Measurements from ENCODE around the gene LARGE1. TPM values are rescaled to one million over a fixed set of nuclear protein-coding genes. Genes with fewer than 3 reads are reported as not detected.
"Not testable (repeated sequence)": the region's sequence is repeated elsewhere in the genome, so short reads cannot be mapped to it uniquely, and the experiment has no call there.

Gene LARGE1
- polyA plus RNA-seq, 4 donors: 24.8 to 30.4 (median 27.6) TPM

DNA sequence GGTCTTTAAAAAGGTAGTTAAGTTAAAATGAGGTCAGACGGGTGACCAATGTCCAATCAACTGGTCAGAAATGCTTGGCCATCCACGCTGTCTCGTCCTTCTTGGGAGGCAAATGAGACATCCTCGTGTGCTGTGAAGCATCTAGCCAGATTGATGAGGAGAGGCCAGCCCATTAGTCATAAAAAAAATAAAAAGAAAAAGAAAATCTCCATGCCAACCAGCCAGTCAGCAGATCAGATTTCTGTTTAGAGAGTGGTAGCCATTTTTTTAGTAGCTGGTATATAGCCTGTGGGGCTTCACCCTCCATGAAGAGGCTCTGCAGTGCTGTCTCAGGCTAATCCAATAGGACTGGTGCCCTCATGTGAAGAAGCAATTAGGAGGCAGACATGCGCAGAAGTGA, 519.0 kb downstream of the LARGE1 start:
- no peak for DNase-seq (ENCODE audit: low read depth in 4 of 4, low spot score in 3 of 4)

GRCh38 chr22:33400891-33401290, 519.4 kb downstream of the LARGE1 start:
- no peak for DNase-seq (ENCODE audit: low read depth in 4 of 4, low spot score in 3 of 4)

DNA sequence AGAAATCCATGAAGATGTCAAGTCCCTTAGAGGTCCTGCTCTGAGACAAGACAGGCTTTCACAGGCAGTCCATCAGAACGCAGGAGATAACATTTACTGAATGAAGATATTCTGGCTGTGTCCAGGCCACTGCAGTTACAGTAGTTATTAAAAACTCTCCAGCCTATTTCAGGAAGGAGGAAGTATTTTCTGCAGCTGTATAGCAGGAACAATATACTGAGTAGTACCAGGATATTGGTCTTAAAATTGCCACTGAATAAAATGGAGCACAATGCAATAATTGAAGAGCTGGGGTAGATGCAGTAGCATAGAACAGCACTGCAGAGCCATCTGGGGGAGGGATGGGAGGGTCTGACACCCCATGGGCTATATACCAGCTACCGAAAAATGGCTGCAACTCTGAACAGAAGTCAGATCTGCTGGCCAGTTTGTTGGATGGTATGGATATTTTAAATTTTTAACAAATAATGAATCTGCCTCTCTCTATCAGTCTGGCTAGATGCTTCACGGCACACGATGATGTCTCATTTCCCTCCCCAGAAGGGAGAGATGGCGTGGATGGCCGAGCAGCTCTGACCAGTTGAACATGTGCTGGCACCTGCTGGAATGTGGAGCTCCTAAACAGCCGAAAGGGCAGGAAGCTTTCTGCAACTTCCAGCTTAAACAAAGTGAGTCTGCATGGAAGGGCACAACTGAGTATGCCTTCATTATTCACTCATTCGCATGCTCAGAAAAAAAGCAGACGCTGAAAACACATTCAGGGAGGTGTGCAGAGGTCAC, 520.0 kb downstream of the LARGE1 start:
- no peak for DNase-seq (ENCODE audit: low read depth in 4 of 4, low spot score in 3 of 4)

- DNase-seq (ENCODE audit: low read depth in 4 of 4, low spot score in 3 of 4): no peak
Measured at GRCh38 chr22:33397381-33397907, 522.8 kb downstream of the LARGE1 start.

- no peak for DNase-seq (ENCODE audit: low read depth in 4 of 4, low spot score in 3 of 4)
Measured at GRCh38 chr22:33393432-33393831, 526.8 kb downstream of the LARGE1 start.

GRCh38 chr22:33391298-33391697, 529.0 kb downstream of the LARGE1 start:
- DNase-seq (ENCODE audit: low read depth in 4 of 4, low spot score in 3 of 4): no peak

DNA sequence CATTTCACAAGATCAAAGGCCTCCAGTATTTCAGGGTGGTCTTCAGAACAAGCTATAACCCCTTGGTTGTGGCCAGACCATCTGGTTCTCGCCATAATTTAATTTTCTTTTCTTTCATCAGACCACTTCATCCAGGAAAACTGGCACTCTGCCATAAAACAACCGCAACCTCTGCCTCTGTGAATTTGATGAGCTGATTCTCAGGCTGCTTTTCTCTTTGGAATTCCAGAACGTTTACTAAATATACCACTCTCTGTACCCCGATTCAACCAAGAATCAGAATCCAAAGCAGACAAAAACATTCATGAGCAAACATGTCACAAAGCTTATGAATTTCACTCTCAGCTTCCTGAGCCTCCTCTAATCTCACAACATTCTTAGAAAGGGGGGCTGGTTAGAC, 530.3 kb downstream of the LARGE1 start:
- no peak for DNase-seq (ENCODE audit: low read depth in 4 of 4, low spot score in 3 of 4)

DNA sequence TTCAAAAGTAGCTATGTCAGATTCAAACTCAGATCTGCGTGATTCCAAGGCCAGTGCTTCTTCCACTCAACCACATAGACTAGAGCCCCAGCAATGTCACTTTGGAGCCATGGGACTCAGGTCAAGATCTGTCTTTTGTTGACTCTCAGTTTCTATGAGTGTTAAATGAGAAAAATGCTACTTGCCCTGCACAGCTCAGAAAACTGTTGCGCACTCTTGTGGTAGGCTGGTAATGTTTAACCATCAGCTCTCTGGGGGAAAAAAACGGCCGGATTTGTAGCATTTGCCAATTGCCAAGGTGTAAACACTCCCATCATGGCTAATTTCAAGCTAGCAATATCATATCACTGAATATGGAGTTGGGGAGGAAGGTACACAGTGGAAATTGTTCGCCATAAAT, 534.0 kb downstream of the LARGE1 start:
- DNase-seq (ENCODE audit: low read depth in 4 of 4, low spot score in 3 of 4): no peak

- DNase-seq (ENCODE audit: low read depth in 4 of 4, low spot score in 3 of 4): no peak
Measured at GRCh38 chr22:33385611-33386010, 534.7 kb downstream of the LARGE1 start.

DNA sequence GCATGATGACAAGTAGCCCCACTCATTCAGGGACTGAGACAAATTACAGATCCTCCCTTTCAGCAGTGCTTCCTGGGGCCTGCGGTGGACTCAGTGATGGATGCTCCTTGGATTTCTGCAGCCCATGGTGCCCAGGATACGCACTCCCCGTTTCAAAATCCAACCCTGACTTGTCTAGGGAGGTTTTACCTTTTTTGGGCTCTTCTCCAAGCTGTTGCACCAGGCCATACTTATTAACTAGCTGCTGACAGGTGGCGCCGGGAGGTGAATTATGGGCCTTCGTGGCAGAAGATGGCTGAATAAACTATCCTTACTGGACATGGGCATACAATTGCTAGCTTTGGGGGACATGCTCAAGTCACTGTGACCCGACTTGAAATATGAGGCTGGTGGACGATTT, 537.8 kb downstream of the LARGE1 start:
- DNase-seq (ENCODE audit: low read depth in 4 of 4, low spot score in 3 of 4): no peak

DNA sequence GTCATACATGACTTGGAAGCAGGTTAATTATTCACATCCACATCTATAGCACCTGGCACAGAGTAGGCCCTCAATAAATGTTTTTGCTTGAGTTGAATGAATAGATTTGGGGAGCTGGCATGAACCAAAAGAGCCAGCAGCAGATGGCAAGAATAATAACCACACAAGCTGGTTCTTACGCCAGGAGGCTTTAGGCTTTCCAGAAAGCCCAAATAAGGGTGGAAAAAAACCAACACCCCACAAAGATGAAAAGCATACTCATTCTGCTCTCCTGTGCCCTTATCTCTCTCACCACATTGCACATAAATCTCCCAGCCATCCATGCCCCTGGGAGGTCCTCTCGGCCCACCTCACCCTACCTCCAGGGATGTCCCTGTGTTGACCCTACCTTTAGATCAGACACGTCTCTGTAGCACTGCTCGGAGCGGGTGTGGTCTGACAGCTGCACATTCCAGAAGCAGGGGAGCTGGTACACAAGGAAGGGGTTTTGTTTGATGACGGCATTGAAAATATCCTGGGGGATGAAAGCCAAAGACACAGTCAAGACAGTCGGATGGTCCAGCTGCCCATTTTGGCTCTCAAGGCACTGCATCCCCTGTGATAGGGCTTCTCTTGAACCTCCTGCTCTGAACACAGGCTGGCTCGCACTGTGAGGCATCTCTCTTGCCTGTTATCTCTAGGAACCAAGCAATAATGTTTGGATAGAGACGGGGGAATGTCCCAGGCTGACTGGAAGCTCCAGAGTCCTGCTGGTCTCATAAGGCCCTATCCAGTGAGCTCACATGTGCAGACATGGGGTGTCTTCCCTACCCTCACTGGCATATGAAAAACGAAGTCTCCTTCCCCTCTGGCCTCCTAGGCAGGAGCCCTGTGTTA, 538.5 kb downstream of the LARGE1 start:
- no peak for DNase-seq (ENCODE audit: low read depth in 4 of 4, low spot score in 3 of 4)

DNA sequence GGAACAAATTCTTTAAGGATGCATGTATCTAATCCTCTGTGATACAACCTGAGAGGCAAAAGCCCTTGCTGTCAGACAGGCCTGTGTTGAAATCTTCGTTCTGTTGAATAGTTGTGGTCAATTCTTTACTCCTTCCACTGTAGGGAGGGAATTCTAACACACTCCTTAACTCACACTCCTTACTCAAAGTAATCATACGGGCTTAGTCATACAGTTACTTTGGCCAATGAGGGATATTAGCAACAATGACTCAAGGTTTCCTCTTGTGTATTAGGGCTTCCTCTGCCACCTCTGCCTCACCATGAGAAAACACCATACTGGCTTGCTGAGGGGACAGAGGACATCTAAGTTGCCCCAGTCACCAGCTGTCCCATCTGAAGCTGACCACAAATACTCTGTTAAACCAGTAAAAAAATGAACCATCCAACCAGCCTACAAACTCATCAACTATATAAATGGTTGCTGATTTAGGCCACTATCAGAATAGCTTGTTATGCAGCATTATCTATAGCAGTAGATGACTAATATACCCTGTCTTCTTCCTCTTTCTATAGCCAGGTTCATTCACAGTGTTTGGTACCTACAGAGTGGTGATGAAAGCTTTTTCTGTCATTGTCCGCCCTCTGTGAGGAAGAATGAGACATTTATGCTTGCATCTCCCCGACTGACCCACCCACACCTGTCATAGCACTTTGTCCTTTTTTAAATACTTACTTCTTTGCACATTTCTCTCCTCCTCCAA, 539.3 kb downstream of the LARGE1 start:
- DNase-seq (ENCODE audit: low read depth in 4 of 4, low spot score in 3 of 4): no peak

- no peak for DNase-seq (ENCODE audit: low read depth in 4 of 4, low spot score in 3 of 4)
Measured at GRCh38 chr22:33379836-33380235, 540.4 kb downstream of the LARGE1 start.

DNA sequence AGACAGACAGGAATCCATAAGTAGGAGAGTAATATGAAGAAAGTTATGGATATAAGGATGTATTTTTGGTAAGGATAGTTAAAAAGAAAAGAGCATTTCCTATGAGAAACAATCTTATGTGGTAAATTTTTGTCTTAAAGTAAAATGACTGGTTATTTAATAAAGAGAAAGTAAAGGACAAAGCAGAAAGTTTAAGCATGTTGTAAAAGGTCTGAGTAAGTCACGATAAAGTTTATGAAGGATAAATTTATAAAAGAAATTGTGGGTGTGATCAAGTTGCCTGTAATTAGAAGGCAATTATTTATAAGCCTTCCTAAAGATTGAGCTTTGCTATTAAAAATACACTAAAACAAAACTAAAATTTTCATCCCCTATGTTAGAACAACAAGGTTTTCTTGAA, 547.4 kb downstream of the LARGE1 start:
- DNase-seq (ENCODE audit: low read depth in 4 of 4, low spot score in 3 of 4): no peak

GRCh38 chr22:33363256-33363655, 557.0 kb downstream of the LARGE1 start:
- DNase-seq (ENCODE audit: low read depth in 4 of 4, low spot score in 3 of 4): not testable (repeated sequence)

DNA sequence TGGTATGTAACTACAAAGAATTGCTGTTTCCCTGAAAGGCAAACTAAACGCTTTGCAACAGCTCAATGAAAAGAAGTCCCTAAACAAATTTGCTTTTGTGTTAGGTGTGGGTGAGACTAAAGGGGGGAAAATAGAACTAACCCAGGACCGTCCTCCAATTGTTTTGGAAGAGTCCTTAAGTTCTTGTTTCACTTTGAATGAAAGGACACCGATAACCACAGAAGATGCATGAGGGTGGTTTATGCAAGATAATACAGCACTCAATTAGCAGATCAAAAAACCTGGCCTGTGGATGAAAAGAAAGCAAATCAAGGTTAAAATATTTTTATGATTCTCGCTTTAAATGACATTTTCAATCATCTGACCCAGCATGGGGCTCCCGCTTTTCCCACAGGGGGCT, 557.6 kb downstream of the LARGE1 start:
- no peak for DNase-seq (ENCODE audit: low read depth in 4 of 4, low spot score in 3 of 4)

- DNase-seq (ENCODE audit: low read depth in 4 of 4, low spot score in 3 of 4): no peak
Measured at GRCh38 chr22:33361581-33361980, 558.7 kb downstream of the LARGE1 start.

DNA sequence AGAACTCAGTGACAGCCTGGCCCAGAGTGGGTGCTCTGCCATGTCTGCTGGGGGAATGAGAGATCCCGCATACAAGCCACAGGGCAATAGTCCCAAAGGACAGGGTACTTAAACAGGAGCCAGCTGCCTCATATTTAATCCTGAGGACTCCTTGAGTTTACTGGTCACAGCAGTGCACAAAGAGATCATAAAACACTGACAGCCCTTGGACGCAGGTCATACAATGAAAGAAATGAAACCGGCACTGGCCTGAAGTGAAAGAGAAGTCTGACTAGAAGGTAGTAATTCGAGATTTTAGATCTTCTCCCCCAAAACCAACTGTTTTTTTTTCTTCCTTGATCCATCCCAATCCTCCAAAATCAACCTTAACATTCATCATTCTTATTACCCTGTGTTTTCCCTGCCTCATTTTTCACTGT, 562.3 kb downstream of the LARGE1 start:
- peak in 3 of 4 donors; percentile 38 to 52 (median 49) for DNase-seq (ENCODE audit: low read depth in 4 of 4, low spot score in 3 of 4)

- DNase-seq (ENCODE audit: low read depth in 4 of 4, low spot score in 3 of 4): no peak
Measured at GRCh38 chr22:33354928-33355327, 565.3 kb downstream of the LARGE1 start.

- DNase-seq (ENCODE audit: low read depth in 4 of 4, low spot score in 3 of 4): no peak
Measured at GRCh38 chr22:33353502-33353901, 566.8 kb downstream of the LARGE1 start.

DNA sequence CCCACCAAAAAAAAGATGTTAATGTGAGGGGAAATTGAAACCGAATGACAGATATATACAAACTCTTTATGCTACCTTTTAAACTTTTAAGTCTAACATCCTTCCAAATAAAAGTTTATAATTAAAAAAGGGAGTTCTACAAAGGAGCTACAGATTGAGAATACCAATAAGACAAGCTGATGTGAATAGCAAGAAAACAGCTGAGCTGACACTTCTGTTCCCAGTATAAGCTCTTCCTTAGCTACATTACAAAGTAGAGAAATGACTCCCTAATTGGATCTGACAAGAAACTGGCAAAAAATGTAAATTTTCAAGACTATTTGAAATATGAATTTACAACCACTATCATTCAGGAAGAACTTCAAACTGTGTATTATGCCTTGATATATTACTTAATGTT, 567.5 kb downstream of the LARGE1 start:
- DNase-seq (ENCODE audit: low read depth in 4 of 4, low spot score in 3 of 4): no peak
